Neutrophil (primary cell): ENCODE results near the gene ITPR1.

Source experiments
- H3K27ac ChIP-seq: fragments of 200-600 bp; sonication (generic); 2 replicates; pipeline ENCODE4 v1.5.1; 2016; ENCODE audit warnings: mild to moderate bottlenecking, moderate library complexity
- H3K27me3 ChIP-seq: fragments of 200-600 bp; sonication (generic); 2 replicates; pipeline ENCODE4 v1.6.0; 2016; ENCODE audit warnings: mild to moderate bottlenecking
- H3K36me3 ChIP-seq: fragments of 200-600 bp; sonication (generic); 2 replicates; pipeline ENCODE4 v1.5.1; 2017
- H3K4me1 ChIP-seq, 2 experiments: fragments of 200-600 bp in 1 of 2; sonication (generic) in 1 of 2; 1 replicate in 1 of 2; 2 replicates in 1 of 2; pipeline versions ENCODE4 v1.5.1 to v1.6.1; 2013 to 2016; ENCODE audit warnings: low read depth in 1 of 2, low read length in 1 of 2, mild to moderate bottlenecking in 1 of 2, moderate library complexity in 1 of 2; ENCODE audit not compliant: control insufficient read depth in 1 of 2, insufficient read depth in 1 of 2
- H3K4me3 ChIP-seq, 2 experiments: fragments of 200-600 bp in 1 of 2; sonication (generic) in 1 of 2; 1 replicate in 1 of 2; 2 replicates in 1 of 2; pipeline ENCODE4 v1.5.1; 2013 to 2016; ENCODE audit warnings: low read depth in 1 of 2, low read length in 1 of 2, mild to moderate bottlenecking in 1 of 2, moderate library complexity in 1 of 2
- H3K9me3 ChIP-seq: fragments of 200-600 bp; sonication (generic); 2 replicates; pipeline ENCODE4 v1.5.1; 2016
- CTCF ChIP-seq: fragments of 200-600 bp; sonication (generic); IDR thresholded peaks from 2 replicates; pipeline ENCODE4 v1.5.1; 2016; ENCODE audit warnings: antibody characterized with exemption

Gene ITPR1

GRCh38 chr3:4724051-4724629 is 231.0 kb downstream of the ITPR1 start:
- Histone ChIP-seq H3K9me3 (no peaks in the 10 kb centered on the region), H3K27ac (no peak overlapping the region), H3K27me3 (no peaks in the 10 kb centered on the region), H3K4me1 (peaks cover 8 to 9% of the 10 kb centered on the region in 2 experiments), H3K4me3 (no peak overlapping the region), H3K36me3 (no peaks in the 10 kb centered on the region)
- TF ChIP-seq CTCF: no peak

- no peaks in the 10 kb centered on the region for H3K36me3 ChIP-seq
- no peaks in the 10 kb centered on the region for H3K27me3 ChIP-seq
- no peaks in the 10 kb centered on the region for H3K9me3 ChIP-seq
- peaks cover 8 to 9% of the 10 kb centered on the region in 2 experiments for H3K4me1 ChIP-seq
- H3K4me3 ChIP-seq: no peak overlapping the region
- no peak for TF ChIP-seq CTCF
- no peak overlapping the region for H3K27ac ChIP-seq
These were observed 233.4 kb downstream of the ITPR1 start for GRCh38 chr3:4726549-4726948.

- Histone ChIP-seq H3K27ac (no peak overlapping the region), H3K4me1 (peaks cover under 1 to 1% of the 10 kb centered on the region in 2 experiments), H3K4me3 (no peak overlapping the region), H3K27me3 (no peaks in the 10 kb centered on the region), H3K9me3 (no peaks in the 10 kb centered on the region), H3K36me3 (no peaks in the 10 kb centered on the region)
- no peak for TF ChIP-seq CTCF
These were observed 236.2 kb downstream of the ITPR1 start for GRCh38 chr3:4729061-4729973.

- H3K9me3 ChIP-seq: no peaks in the 10 kb centered on the region
- H3K27ac ChIP-seq: no peak overlapping the region
- H3K36me3 ChIP-seq: no peaks in the 10 kb centered on the region
- H3K4me3 ChIP-seq: no peak overlapping the region
- H3K4me1 ChIP-seq: no peaks in the 10 kb centered on the region
- H3K27me3 ChIP-seq: no peaks in the 10 kb centered on the region
- no peak for TF ChIP-seq CTCF
These were observed 237.6 kb downstream of the ITPR1 start for GRCh38 chr3:4730719-4731118.

GRCh38 chr3:4731543-4732111 is 238.5 kb downstream of the ITPR1 start:
- Histone ChIP-seq H3K36me3 (no peaks in the 10 kb centered on the region), H3K9me3 (no peaks in the 10 kb centered on the region), H3K4me3 (no peak overlapping the region), H3K4me1 (no peaks in the 10 kb centered on the region), H3K27ac (no peak overlapping the region), H3K27me3 (no peaks in the 10 kb centered on the region)
- TF ChIP-seq CTCF: no peak
